GM13977 (cell line): ENCODE data around the gene TFF1.

Source experiments
- DNase-seq: peaks from one replicate; pipeline ENCODE4 v3.0.0; 2012; ENCODE audit warnings: low spot score
- CTCF ChIP-seq: IDR thresholded peaks from 2 replicates; pipeline ENCODE4 v1.5.1; 2012; ENCODE audit warnings: mild to moderate bottlenecking, control low read depth; ENCODE audit not compliant: insufficient read depth; ENCODE audit errors: extremely low read depth, missing control alignments
- in situ Hi-C: fragments of 300-500 bp; cut with MboI; formaldehyde crosslinking; loops from one replicate; pipeline ENCODE4 v1.12.0; 2022; ENCODE audit warnings: low sequenced_read_pairs, low pct_unique_long_range_greater_than_20kb, mixed read lengths, inconsistent platforms; ENCODE audit not compliant: unreplicated experiment

TFF1 gene

DNA sequence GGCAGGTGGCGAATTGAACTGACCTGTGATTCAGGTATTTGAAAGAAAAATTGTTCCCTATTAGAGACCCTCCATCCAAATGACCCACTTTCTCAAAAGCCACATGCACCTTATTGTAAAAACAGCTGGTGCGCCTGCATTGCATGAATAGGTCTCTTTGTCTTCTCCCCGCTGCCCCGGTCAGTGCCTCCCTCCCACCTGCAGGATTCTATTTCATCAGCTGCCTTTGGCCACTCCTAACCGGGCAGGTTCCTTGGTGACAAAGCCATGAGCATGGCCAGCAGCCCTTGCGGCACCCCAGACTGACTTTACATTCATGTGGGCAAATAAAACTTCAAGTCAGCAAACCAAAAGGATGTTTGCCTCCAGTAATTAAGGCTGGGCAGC lies 23.1 kb upstream of the TFF1 start:
- TF ChIP-seq CTCF, result no peak

GRCh38 chr21:42388740-42389448 lies 22.6 kb upstream of the TFF1 start:
- no peak for DNase-seq
- no peak for TF ChIP-seq CTCF
- in situ Hi-C loops, result no loop called here

More for the DNA sequence above, 23.1 kb upstream of the TFF1 start:
- in situ Hi-C loops, result no loop called here
- DNase-seq, result no peak

GRCh38 chr21:42387843-42388340 lies 21.6 kb upstream of the TFF1 start:
- no peak for DNase-seq
- in situ Hi-C loops, result no loop called here
- no peak for TF ChIP-seq CTCF

DNA sequence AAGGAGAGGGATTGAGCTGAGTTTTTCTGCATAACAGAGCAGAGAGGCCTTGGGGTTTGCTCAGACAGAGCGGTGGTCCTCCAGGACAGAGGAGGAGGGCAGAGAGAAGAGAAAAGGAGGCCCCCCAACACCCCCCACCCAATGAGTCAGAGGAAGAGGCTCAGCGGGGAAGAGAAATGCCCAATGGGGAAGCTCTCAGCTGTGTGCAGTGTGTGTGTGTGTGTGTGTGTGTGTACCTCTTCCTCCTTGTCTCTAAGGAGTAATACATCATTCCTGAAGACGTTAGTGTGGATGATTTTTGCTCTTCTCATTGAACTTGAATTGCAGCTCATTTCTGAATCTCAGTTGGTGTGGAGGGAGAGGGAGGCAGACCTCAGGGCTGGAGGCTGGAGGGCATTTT lies 20.8 kb upstream of the TFF1 start:
- TF ChIP-seq CTCF, result no peak
- in situ Hi-C loops, result no loop called here
- no peak for DNase-seq

- in situ Hi-C loops, result no loop called here
These were observed 19.8 kb upstream of the TFF1 start for GRCh38 chr21:42386034-42386591.

DNA sequence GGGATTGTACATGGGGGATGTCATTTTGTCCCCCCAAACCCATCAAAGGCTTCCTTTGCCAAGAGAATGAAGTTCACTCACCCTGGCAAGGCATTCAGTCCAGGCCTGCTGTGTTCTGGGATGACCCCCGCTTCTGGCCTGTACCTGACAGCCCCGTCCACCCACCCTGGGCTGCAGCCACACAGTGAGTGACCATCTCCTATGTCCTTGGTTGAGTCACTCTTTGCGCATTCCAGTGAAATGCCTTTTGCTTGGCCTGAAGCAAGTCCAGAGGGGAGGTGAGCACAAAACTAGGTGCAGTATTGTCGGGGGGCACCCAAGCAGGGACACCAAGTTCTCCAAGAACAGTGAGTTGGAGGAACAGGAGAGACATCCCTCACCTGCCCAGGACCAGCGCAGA lies 19.3 kb upstream of the TFF1 start:
- no peak for DNase-seq
- no peak for TF ChIP-seq CTCF
- in situ Hi-C loops, result no loop called here

More at GRCh38 chr21:42386034-42386591, 19.8 kb upstream of the TFF1 start:
- no peak for TF ChIP-seq CTCF
- DNase-seq, result no peak

DNA sequence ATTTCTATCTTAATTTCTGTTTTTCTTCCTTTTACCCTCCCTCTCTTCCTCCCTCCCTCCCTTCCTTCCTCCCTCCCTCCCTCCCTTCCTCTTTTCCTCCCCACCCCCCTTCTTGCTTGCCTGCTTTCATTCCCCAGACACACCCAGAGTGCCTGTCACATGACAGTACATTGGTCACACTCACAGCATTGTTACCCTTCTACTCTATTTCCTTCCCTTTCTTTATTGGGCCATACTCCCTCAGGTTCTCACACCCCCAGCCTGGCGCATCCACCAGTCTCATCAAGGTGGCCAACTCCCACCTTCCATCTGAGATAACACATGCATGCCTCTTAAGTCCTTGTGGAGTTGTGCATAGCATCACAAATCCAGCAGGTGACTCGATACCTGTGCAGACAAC lies 18.7 kb upstream of the TFF1 start:
- in situ Hi-C loops, result no loop called here
- TF ChIP-seq CTCF, result no peak
- DNase-seq, result no peak
